Caco-2 (cell line): ENCODE results near the gene KCNIP4. TPM values are rescaled to one million over a fixed set of nuclear protein-coding genes. Genes with fewer than 3 reads are reported as not detected.

Experiments used
- BruUV-seq: library from RNA; stranded (reverse); fragments of 400-500 nt; replicated peaks from 2 replicates; lab custom pipeline; 2021; lab: Mats Ljungman, UMichigan
- CTCF ChIA-PET: fragments of 300-600 bp; sonication (Branson Sonifier 250); formaldehyde crosslinking; loops from one replicate; lab custom pipeline; 2022; ENCODE audit warnings: antibody characterized with exemption; lab: Charles Lee
- POLR2A ChIA-PET: fragments of 300-600 bp; sonication (Branson Sonifier 250); formaldehyde crosslinking; loops from one replicate; lab custom pipeline; 2022; ENCODE audit warnings: antibody characterized with exemption; lab: Charles Lee
- DNase-seq, 2 experiments: peaks; one replicate each; pipeline versions ENCODE4 v3.0.0 to v3.0.0-alpha.2; 2020 to 2022
- H3K27me3 ChIP-seq: replicated peaks from 2 replicates; pipeline ENCODE4 v1.6.0; 2011; ENCODE audit warnings: low read length; ENCODE audit not compliant: control insufficient read depth, insufficient read depth
- H3K36me3 ChIP-seq: 2 replicates; pipeline ENCODE4 v1.5.1; 2011; ENCODE audit warnings: low read length; ENCODE audit not compliant: control insufficient read depth, insufficient read depth
- H3K4me1 ChIP-seq: fragments of 250-450 bp; sonication (Bioruptor Pico); 2 replicates; pipeline ENCODE4 v1.5.1; 2020; ENCODE audit warnings: mild to moderate bottlenecking
- H3K4me3 ChIP-seq: 2 replicates; pipeline ENCODE4 v1.5.1; 2011; ENCODE audit warnings: low read depth, mild to moderate bottlenecking, control low read depth, low read length
- H3K9me3 ChIP-seq: fragments of 250-450 bp; sonication (Bioruptor Pico); 2 replicates; pipeline ENCODE4 v1.5.1; 2020; ENCODE audit warnings: mild to moderate bottlenecking, moderate library complexity
- H3K27ac Mint-ChIP-seq: one replicate; pipeline ENCODE4 v1.8.0; 2022; ENCODE audit warnings: mixed read lengths; ENCODE audit not compliant: unreplicated experiment
- H3K27me3 Mint-ChIP-seq: one replicate; pipeline ENCODE4 v1.8.0; 2022; ENCODE audit warnings: mixed read lengths; ENCODE audit not compliant: insufficient read depth, unreplicated experiment
- H3K36me3 Mint-ChIP-seq: one replicate; pipeline ENCODE4 v1.8.0; 2022; ENCODE audit warnings: mild to moderate bottlenecking, mixed read lengths; ENCODE audit not compliant: insufficient read depth, unreplicated experiment
- H3K4me1 Mint-ChIP-seq: one replicate; pipeline ENCODE4 v1.8.0; 2022; ENCODE audit warnings: low read depth, mixed read lengths; ENCODE audit not compliant: unreplicated experiment
- H3K4me3 Mint-ChIP-seq: one replicate; pipeline ENCODE4 v1.8.0; 2022; ENCODE audit warnings: mild to moderate bottlenecking, moderate library complexity, mixed read lengths; ENCODE audit not compliant: unreplicated experiment
- H3K9me3 Mint-ChIP-seq: one replicate; pipeline ENCODE4 v1.8.0; 2022; ENCODE audit warnings: mixed read lengths; ENCODE audit not compliant: unreplicated experiment
- intact Hi-C: fragments of 100-400 bp; cut with micrococcal nuclease; formaldehyde crosslinking; loops from one replicate; pipeline ENCODE4 v1.10.0; 2022; ENCODE audit not compliant: unreplicated experiment
- total RNA-seq: library from RNA; stranded (reverse); gene quantifications from 2 replicates; pipeline ENCODE4 v1.2.3, GENCODE V29; 2022
- TF ChIP-seq, protein P1 (sequence below), 2 experiments: fragments of 200-600 bp in 1 of 2; IDR thresholded peaks; 1 replicate in 1 of 2; 2 replicates in 1 of 2; pipeline versions ENCODE4 v1.5.1 to v1.8.0; 2011 to 2022; ENCODE audit warnings: antibody characterized with exemption in 1 of 2, control low read depth in 1 of 2, inconsistent platforms in 1 of 2, low read depth in 1 of 2, low read length in 1 of 2, mild to moderate bottlenecking in 1 of 2, moderate library complexity in 1 of 2; ENCODE audit not compliant: insufficient read depth in 1 of 2, severe bottlenecking in 1 of 2, unreplicated experiment in 1 of 2

The KCNIP4 gene
- total RNA-seq, 1 experiment from 2014 or later = not detected

DNA sequence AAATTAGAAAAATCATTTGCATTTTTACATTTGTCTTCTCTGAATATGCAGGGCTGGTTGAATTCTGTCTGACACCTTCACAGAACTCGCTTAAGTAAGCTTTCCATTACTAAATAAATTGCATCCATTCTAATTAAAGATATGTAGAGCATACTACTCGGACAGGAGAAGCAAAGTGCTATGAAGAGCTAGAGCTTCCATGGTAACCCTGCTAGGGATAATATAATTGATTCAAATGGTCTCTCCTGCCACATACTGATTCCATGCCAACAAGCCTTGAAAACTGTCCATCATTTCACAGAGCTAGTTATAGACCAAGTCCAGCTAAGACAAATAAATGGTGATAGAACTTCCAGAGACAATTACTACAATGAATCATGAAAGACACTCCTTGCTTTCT is 571.5 kb downstream of the KCNIP4 start:
- intact Hi-C loops = no loop called here
- ChIA-PET CTCF (no interaction called here), POLR2A (no interaction called here)
- H3K36me3 Mint-ChIP-seq = no peaks in the 10 kb centered on the region
- H3K27me3 ChIP-seq = no peaks in the 10 kb centered on the region
- TF ChIP-seq, protein P1, sequence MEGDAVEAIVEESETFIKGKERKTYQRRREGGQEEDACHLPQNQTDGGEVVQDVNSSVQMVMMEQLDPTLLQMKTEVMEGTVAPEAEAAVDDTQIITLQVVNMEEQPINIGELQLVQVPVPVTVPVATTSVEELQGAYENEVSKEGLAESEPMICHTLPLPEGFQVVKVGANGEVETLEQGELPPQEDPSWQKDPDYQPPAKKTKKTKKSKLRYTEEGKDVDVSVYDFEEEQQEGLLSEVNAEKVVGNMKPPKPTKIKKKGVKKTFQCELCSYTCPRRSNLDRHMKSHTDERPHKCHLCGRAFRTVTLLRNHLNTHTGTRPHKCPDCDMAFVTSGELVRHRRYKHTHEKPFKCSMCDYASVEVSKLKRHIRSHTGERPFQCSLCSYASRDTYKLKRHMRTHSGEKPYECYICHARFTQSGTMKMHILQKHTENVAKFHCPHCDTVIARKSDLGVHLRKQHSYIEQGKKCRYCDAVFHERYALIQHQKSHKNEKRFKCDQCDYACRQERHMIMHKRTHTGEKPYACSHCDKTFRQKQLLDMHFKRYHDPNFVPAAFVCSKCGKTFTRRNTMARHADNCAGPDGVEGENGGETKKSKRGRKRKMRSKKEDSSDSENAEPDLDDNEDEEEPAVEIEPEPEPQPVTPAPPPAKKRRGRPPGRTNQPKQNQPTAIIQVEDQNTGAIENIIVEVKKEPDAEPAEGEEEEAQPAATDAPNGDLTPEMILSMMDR (IDR thresholded peaks at IDR 0.05; ENCODE audit: insufficient read depth in 1 of 2, low read depth in 1 of 2, low read length in 1 of 2, severe bottlenecking in 1 of 2, unreplicated experiment in 1 of 2) = no peak
- no peak for DNase-seq
- no TSS peak for BruUV-seq
- H3K27me3 Mint-ChIP-seq = peaks cover 4% of the 10 kb centered on the region
- H3K9me3 Mint-ChIP-seq = peaks cover 9% of the 10 kb centered on the region
- H3K9me3 ChIP-seq = no peaks in the 10 kb centered on the region
- no peak overlapping the region for H3K27ac Mint-ChIP-seq
- H3K36me3 ChIP-seq = no peaks in the 10 kb centered on the region
- no peak overlapping the region for H3K4me3 ChIP-seq
- H3K4me1 Mint-ChIP-seq = no peaks in the 10 kb centered on the region
- H3K4me1 ChIP-seq = no peaks in the 10 kb centered on the region
- no peak overlapping the region for H3K4me3 Mint-ChIP-seq

DNA sequence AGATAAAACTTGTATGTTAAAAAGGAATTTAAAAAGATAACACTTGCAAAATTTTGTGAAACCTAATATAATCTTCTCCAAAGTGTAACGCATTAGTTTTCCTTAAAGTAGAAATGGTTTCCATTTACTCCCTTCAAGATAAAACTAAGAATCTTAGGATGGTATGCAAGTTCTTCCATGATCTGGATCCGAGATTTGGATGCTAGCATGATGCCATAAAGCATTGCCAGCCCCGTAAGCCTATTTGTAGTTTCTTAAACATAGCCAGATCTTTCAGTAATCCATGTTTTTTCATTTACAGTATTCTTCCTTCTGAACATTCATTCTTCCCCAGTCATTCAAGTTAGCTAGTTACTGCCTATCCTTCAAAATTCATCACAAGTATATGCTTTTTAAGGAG is 572.4 kb downstream of the KCNIP4 start:
- peaks cover 4% of the 10 kb centered on the region for H3K27me3 Mint-ChIP-seq
- POLR2A ChIA-PET = no interaction called here

DNA sequence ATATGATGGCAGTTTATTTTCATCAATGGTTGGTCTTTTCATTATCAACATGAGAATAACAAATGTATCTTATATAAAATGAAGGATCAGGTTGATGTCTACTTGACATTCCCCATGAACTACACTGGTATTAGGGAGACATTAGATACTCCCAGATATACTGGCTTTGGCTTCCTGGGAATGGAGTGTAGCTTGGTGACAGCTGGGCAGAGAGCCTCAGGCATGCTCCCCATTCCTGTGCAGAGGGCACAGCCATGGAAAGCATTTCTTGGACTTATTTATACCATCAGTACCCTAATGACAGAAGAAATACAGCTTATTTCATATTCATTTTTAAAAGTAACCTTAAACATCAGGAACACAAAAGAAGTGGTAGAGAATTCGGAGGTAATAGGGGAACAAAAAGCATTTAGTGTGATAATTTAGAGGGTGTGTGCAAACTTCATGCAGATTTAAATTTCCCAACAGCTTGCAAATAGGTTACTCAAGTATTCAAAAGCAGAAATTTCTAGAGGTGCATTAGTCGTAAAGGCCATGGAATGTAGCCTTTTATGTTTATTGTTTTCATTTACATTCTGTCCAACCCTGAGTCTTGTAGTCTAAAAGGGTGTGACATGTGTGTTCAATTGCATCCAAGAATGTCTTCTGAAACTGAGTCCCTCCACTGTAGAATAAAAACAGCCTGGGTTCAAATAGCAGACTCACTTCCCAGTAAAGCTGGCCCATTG is 573.8 kb downstream of the KCNIP4 start:
- H3K9me3 ChIP-seq = no peaks in the 10 kb centered on the region
- H3K4me1 Mint-ChIP-seq = no peaks in the 10 kb centered on the region
- ChIA-PET POLR2A (no interaction called here), CTCF (no interaction called here)
- H3K4me3 Mint-ChIP-seq = no peak overlapping the region
- no peak overlapping the region for H3K27ac Mint-ChIP-seq
- H3K27me3 ChIP-seq = no peaks in the 10 kb centered on the region
- no peak overlapping the region for H3K4me3 ChIP-seq
- intact Hi-C loops = no loop called here
- TF ChIP-seq, protein P1 (IDR thresholded peaks at IDR 0.05; ENCODE audit: insufficient read depth in 1 of 2, low read depth in 1 of 2, low read length in 1 of 2, severe bottlenecking in 1 of 2, unreplicated experiment in 1 of 2) = no peak
- no TSS peak for BruUV-seq
- DNase-seq = no peak
- no peaks in the 10 kb centered on the region for H3K4me1 ChIP-seq
- H3K9me3 Mint-ChIP-seq = peaks cover 9% of the 10 kb centered on the region
- H3K27me3 Mint-ChIP-seq = peaks cover 4% of the 10 kb centered on the region
- no peaks in the 10 kb centered on the region for H3K36me3 ChIP-seq
- H3K36me3 Mint-ChIP-seq = no peaks in the 10 kb centered on the region

More for the DNA sequence above, 572.4 kb downstream of the KCNIP4 start:
- H3K36me3 ChIP-seq = no peaks in the 10 kb centered on the region
- no peaks in the 10 kb centered on the region for H3K4me1 ChIP-seq
- no TSS peak for BruUV-seq
- no peaks in the 10 kb centered on the region for H3K4me1 Mint-ChIP-seq
- H3K4me3 ChIP-seq = no peak overlapping the region
- intact Hi-C loops = no loop called here
- TF ChIP-seq, protein P1 (IDR thresholded peaks at IDR 0.05; ENCODE audit: insufficient read depth in 1 of 2, low read depth in 1 of 2, low read length in 1 of 2, severe bottlenecking in 1 of 2, unreplicated experiment in 1 of 2) = no peak
- no peaks in the 10 kb centered on the region for H3K36me3 Mint-ChIP-seq
- no peak for DNase-seq
- no peak overlapping the region for H3K27ac Mint-ChIP-seq
- no peaks in the 10 kb centered on the region for H3K27me3 ChIP-seq
- peaks cover 9% of the 10 kb centered on the region for H3K9me3 Mint-ChIP-seq
- H3K9me3 ChIP-seq = no peaks in the 10 kb centered on the region
- H3K4me3 Mint-ChIP-seq = no peak overlapping the region
- CTCF ChIA-PET = no interaction called here
